Measurements from ENCODE around the gene MORN1.

Gene MORN1

GRCh38 chr1:2404142-2404889 is 13.0 kb upstream of the MORN1 start:
- DNase-seq (ENCODE audit: low spot score): no peak

- no peak for DNase-seq (ENCODE audit: low spot score)
Observed at GRCh38 chr1:2403273-2403672, 11.9 kb upstream of the MORN1 start.

GRCh38 chr1:2402420-2402819 is 11.1 kb upstream of the MORN1 start:
- no peak for DNase-seq (ENCODE audit: low spot score)

- no peak for DNase-seq (ENCODE audit: low spot score)
Observed at GRCh38 chr1:2400950-2401649, 9.7 kb upstream of the MORN1 start.

- DNase-seq (ENCODE audit: low spot score): no peak
Observed at GRCh38 chr1:2400576-2400909, 9.2 kb upstream of the MORN1 start.

GRCh38 chr1:2399890-2400575 is 8.7 kb upstream of the MORN1 start:
- no peak for DNase-seq (ENCODE audit: low spot score)

GRCh38 chr1:2398871-2399270 is 7.5 kb upstream of the MORN1 start:
- DNase-seq (ENCODE audit: low spot score): no peak

GRCh38 chr1:2397007-2397679 is 5.8 kb upstream of the MORN1 start:
- DNase-seq (ENCODE audit: low spot score): no peak

- no peak for DNase-seq (ENCODE audit: low spot score)
Observed at GRCh38 chr1:2396476-2396875, 5.1 kb upstream of the MORN1 start.

GRCh38 chr1:2396059-2396458 is 4.7 kb upstream of the MORN1 start:
- DNase-seq (ENCODE audit: low spot score): no peak

- DNase-seq (ENCODE audit: low spot score): no peak
Observed at GRCh38 chr1:2395245-2395644, 3.9 kb upstream of the MORN1 start.

- no peak for DNase-seq (ENCODE audit: low spot score)
Observed at GRCh38 chr1:2394761-2395160, 3.4 kb upstream of the MORN1 start.

- DNase-seq (ENCODE audit: low spot score): no peak
Observed at GRCh38 chr1:2394220-2394619, 2.9 kb upstream of the MORN1 start.

- no peak for DNase-seq (ENCODE audit: low spot score)
Observed at GRCh38 chr1:2393471-2393877, 2.1 kb upstream of the MORN1 start.

GRCh38 chr1:2392686-2393085 is 1.3 kb upstream of the MORN1 start:
- DNase-seq (ENCODE audit: low spot score): no peak

- peak; percentile 45 for DNase-seq (ENCODE audit: low spot score)
Observed at GRCh38 chr1:2391931-2392509, 666 bp upstream of the MORN1 start.

GRCh38 chr1:2389644-2390043 is 1.7 kb downstream of the MORN1 start:
- no peak for DNase-seq (ENCODE audit: low spot score)

- DNase-seq (ENCODE audit: low spot score): no peak
Observed at GRCh38 chr1:2388004-2388913, 3.1 kb downstream of the MORN1 start.

- no peak for DNase-seq (ENCODE audit: low spot score)
Observed at GRCh38 chr1:2386636-2387611, 4.4 kb downstream of the MORN1 start.

All from GM03348 (cell line).